GM18505 (cell line): Measurements from ENCODE around the gene TBRG4.
"Not testable (repeated sequence)": the region's sequence is repeated elsewhere in the genome, so short reads cannot be mapped to it uniquely, and the experiment has no call there.

Source experiments
- ATAC-seq: cut with Tn5 transposase; IDR thresholded peaks from one replicate; pipeline ENCODE4 v1.9.1; 2021; ENCODE audit not compliant: unreplicated experiment
- POLR2A ChIP-seq: IDR thresholded peaks from 4 replicates; pipeline ENCODE4 v1.6.1; 2011; ENCODE audit warnings: borderline replicate concordance; ENCODE audit not compliant: insufficient read depth, insufficient read length; ENCODE audit errors: extremely low read depth

Gene TBRG4

GRCh38 chr7:45111298-45112223 is at the start of gene TBRG4:
Gene TBRG4 (minus strand): TSS chr7:45111697. CDS start chr7:45109237, 2,460 bp downstream.
- TF ChIP-seq POLR2A, result peak; percentile 92
- ATAC-seq, result peak; percentile 95

DNA sequence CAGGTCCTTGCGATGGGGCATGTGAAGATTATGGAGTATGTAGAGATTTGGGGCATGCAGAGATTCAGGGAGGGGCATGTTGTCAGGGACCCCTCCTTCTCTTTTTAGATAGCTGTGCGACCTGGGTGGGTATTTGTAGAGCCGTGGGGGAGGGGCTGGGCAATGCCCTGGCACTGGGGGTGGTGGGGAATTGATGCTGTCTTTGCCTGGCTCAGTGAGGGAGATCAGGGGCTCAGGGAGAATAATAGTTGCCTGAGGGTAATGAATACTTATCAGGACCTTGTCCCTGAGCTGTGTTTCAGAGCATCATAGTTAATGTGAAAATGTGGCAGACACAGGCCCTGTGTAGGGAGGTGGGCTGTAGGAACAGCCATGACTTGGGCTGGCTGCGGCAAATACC is 49.6 kb upstream of the TBRG4 start:
- ATAC-seq, result no peak

DNA sequence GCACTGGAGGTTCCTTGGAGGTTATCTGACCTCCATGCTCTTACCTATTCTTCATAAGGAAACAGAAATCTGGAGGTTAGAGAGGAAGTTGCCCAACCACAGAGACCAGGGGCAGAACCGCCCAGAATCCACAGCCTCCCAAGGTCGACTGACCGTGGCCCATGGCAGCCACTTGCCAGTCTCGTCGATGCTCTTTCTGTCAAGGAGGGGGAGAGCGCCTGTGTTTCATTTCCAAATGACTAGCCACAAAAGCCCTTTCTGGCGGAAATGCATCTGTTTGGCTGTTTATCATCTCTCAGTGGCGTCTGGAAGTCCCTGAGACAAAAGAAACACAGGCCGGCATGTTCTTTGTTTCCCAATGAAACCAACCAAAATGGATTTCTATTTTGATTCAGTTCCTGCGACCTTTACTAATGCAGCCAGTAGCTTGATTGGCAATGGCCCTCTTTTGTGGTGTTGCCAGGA is 49.0 kb upstream of the TBRG4 start:
- no peak for ATAC-seq

More for the DNA sequence above, 49.6 kb upstream of the TBRG4 start:
- TF ChIP-seq POLR2A, result no peak

DNA sequence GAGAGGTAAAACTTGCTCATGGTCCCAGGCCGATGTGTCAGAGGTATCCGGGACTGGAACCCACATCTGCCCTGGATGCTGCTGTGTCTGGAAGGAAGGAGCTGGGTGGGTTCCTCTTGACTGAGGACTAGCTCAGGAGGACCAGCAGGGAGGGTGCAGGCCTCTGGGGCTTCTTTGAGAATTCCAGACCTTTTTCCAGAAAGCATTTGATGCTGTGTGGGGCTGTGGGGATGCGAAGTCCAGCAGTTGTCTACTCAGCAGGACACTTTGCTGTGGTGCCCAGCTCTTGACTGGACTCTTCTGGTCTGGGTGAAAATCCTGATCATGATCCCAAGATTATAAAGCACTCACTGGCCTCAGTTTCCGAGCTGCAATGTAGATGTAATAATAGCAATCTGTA is 47.8 kb upstream of the TBRG4 start:
- no peak for TF ChIP-seq POLR2A
- ATAC-seq, result no peak

More for the DNA sequence above, 49.0 kb upstream of the TBRG4 start:
- no peak for TF ChIP-seq POLR2A

GRCh38 chr7:45158471-45158870 is 47.0 kb upstream of the TBRG4 start:
- no peak for TF ChIP-seq POLR2A
- ATAC-seq, result no peak

GRCh38 chr7:45157653-45158401 is 46.3 kb upstream of the TBRG4 start, which contains the start of gene RAMP3:
Gene RAMP3 (plus strand): TSS chr7:45157791. CDS start chr7:45157829, 38 bp downstream.
- no peak for TF ChIP-seq POLR2A
- no peak for ATAC-seq

- no peak for ATAC-seq
- no peak for TF ChIP-seq POLR2A
Measured at GRCh38 chr7:45157286-45157652, 45.8 kb upstream of the TBRG4 start.

DNA sequence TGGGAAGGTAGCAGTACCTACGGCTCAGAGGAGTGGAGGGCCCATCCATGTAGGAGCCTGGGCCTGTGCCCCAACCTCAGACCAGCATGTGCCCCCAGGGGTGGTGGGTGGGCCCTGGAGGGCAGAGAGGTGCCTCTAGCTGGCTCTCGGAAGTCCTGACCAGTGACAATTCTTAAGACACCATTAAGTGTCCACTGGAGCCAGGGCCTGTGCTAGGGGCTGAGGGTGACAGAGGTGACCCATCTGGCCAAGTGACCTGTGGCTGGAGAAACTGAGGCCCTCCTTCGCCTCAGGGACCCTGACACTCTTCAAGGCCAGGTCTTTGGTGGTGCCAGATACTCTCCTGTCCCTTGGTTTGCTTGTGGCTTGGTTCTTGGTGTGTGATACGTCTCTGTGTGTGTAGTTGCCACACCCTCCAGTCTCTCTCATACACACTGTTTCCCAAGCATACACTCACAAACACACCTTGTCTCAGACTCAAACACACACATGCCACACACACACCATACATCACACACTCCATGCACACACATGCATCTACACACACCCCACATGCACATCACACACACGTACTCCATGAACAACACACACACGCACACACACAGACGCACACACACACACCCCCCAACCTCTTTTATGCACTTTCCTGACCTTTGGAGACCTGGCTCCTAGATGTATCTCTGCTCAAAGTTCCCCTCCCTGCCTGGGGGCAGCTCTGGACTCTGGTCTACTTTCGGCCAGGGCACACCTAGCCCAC is 45.2 kb upstream of the TBRG4 start:
- no peak for ATAC-seq
- TF ChIP-seq POLR2A, result no peak

DNA sequence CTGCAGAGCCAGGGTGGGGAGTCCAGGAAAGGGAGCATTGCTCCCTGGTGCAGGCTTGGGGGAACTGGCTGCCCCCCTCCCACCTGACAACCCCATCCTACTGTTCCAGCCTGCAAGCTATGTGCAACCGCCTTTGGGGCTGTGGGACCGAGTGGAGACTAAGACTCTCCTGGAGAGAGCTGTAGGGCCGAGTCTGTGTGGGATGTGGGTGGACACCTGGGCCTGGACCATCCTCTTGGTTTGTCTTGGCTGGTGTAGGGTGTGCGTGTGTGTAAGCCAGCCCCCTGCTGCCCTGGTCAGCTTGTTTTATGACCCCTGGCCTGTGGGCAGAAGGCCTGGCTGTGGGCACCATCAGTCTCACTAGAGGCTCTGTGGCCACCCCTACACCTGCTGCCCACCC is 44.4 kb upstream of the TBRG4 start:
- no peak for ATAC-seq
- no peak for TF ChIP-seq POLR2A

DNA sequence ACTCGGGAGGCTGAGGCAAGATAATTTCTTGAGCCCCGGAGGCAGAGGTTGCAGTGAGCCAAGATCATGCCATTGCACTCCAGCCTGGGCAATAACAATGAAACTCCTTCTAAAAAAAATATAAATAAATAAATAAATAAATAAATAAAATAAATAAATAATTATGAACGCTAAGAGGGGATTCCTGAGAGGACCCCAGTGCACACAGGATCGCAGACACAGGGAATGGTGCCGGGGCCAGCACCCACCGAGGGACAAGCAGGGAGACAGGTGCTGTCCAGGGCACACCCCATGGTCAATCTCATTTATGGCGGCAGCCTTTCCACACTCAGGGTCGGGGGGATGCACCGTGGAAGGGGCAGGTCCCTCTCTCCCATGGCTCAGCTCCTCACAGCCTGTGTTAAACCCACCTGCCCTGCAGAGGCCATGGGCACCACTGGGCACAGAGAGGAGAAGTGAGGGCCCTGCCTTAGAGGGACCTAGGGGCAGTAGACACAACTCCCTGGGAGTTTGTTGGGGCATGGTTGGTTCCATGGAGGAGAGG is 43.9 kb upstream of the TBRG4 start:
- no peak for TF ChIP-seq POLR2A
- no peak for ATAC-seq

- ATAC-seq, result not testable (repeated sequence)
Measured at GRCh38 chr7:45153861-45154260, 42.4 kb upstream of the TBRG4 start.

DNA sequence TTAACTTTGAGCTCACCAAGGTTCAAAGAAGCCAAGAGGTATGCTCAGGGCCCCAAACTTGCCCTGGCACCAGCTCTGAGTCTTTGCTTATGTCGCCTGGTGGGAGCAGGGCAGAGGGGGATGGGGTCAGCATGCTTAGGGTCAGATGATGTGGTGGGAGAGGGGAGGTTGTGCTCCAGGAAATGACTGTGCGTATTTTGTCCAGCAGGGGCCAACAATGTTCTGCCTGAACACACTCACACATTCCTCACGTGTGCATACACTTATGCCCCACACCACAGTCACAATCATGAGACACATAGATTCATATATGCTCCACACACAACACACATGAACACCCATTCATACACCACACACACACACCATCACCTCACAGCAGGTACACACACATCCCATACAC is 41.7 kb upstream of the TBRG4 start:
- TF ChIP-seq POLR2A, result no peak
- ATAC-seq, result no peak

DNA sequence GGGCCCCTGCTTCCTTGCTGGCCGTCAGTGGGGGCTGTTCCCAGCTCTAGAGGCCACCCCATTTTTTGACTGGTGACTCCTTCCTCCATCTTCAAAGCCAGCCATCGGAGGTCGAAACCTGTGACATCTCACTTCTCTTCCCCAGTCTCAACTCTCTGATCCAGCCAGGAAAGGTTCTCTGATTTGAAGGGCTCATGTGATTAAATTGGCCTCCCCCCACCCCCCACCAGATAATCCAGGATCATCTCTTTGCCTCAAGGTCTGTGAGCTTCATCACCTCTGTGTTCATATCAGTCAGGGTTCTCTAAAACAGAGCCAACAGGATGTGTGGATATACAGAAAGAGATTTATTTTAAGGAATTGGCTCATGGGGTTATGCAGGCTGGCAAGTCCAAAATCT is 40.5 kb upstream of the TBRG4 start:
- no peak for TF ChIP-seq POLR2A
- no peak for ATAC-seq

DNA sequence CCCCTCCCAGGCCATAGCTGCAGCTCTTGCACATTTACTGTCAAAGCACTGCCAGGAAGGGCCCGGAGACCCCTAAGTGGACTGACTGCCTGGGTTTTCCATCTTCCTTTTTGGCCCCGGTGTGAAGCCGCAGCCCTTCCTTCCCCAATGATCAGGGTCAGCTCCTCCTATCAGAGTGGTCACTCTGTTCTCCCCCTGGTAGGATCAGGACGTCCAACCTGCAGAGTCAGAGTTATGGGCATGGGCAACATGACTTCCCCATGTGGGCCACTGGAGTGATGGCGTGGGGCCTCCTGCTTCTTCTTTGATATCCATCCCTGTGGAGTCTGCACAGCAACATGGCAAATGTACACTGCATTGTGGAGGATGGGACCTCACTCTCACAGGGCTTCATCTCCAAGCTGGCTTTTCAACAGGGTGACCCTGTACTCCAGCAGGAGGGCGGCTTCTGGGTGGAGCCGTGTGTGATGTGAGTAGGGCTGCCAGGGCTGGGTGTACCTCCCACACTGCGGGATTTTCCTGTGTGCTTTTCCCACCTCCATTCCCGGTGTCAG is 39.7 kb upstream of the TBRG4 start:
- TF ChIP-seq POLR2A, result no peak
- no peak for ATAC-seq
